Measurements from ENCODE around the gene ANKRD11.

DNA sequence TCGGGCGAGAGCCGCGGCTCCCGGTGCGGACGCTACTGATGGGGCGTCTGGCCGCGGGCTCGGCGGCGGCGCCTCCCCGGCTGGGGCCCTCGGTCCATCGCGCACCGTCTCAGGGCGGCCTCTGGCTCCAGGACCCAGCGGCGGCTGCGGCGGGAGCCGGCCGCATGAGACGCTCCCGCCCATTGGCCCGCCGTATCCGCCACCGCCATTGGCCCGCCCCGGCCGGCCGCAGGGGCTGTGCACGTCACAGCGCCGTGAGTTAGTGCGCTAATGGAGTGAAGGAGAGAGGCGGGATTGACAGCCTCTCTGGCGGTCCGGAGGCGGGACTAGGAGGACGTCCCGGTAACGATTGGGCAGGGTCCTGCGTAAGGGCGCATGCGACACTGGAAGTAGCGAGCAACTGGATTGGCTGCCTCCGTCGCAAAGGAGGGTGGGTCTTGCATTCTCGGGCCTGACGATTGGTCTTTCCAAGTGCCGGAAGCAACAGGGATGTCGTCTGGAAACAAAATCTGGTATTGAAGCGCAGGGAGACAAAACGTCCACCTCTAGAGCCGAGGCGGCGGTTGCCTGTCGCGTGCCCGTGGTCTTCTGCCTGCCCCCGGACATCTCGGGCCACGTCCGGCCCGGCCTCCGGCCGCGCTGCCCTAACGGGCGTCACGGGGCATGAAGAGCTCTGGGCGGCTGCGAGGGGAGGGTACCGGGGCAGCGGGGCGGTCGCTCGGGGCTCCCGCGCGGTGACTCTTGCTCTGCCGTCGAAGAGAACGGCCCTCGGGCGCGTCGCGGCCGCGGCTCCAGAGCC, at the start of gene ANKRD11:
- TF ChIP-seq, protein P1, sequence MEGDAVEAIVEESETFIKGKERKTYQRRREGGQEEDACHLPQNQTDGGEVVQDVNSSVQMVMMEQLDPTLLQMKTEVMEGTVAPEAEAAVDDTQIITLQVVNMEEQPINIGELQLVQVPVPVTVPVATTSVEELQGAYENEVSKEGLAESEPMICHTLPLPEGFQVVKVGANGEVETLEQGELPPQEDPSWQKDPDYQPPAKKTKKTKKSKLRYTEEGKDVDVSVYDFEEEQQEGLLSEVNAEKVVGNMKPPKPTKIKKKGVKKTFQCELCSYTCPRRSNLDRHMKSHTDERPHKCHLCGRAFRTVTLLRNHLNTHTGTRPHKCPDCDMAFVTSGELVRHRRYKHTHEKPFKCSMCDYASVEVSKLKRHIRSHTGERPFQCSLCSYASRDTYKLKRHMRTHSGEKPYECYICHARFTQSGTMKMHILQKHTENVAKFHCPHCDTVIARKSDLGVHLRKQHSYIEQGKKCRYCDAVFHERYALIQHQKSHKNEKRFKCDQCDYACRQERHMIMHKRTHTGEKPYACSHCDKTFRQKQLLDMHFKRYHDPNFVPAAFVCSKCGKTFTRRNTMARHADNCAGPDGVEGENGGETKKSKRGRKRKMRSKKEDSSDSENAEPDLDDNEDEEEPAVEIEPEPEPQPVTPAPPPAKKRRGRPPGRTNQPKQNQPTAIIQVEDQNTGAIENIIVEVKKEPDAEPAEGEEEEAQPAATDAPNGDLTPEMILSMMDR (IDR thresholded peaks at IDR 0.05; ENCODE audit: low read depth, low read length, poor library complexity, severe bottlenecking), result no peak
- TF ChIP-seq EZH2phosphoT487 (IDR thresholded peaks at IDR 0.05; ENCODE audit: borderline replicate concordance, low read length), result no peak

All from DOHH2 (cell line).